Measurements from ENCODE around the gene MYLK. TPM values are rescaled to one million over a fixed set of nuclear protein-coding genes. Genes with fewer than 3 reads are reported as not detected.

The MYLK gene
- total RNA-seq, 1 donor from 2014 or later, result 78.1 TPM

GRCh38 chr3:123818324-123818920, 65.7 kb downstream of the MYLK start:
- no peak for DNase-seq

DNA sequence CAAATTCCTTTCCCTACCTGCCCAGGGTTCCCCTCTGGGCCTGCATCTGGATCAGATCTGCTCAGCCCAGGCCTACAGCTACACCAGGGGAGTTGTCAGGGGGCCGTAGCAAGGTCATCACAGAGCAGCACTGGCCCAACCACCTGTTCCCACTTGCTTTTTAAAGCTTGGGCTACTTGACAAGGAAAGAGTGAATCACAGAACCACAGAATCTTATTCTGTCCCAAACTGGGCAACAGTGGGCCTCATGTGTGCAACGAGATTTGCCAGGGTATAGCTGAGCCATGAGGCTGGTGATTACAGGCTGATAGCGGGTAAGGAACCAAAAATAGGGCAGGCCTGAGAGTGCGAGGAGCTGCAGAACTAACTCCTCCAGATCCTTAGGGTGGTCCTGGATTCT, 66.7 kb downstream of the MYLK start:
- no peak for DNase-seq

- no peak for DNase-seq
These were observed 67.4 kb downstream of the MYLK start for GRCh38 chr3:123816673-123817207.

GRCh38 chr3:123815981-123816380, 68.2 kb downstream of the MYLK start:
- DNase-seq, result no peak

DNA sequence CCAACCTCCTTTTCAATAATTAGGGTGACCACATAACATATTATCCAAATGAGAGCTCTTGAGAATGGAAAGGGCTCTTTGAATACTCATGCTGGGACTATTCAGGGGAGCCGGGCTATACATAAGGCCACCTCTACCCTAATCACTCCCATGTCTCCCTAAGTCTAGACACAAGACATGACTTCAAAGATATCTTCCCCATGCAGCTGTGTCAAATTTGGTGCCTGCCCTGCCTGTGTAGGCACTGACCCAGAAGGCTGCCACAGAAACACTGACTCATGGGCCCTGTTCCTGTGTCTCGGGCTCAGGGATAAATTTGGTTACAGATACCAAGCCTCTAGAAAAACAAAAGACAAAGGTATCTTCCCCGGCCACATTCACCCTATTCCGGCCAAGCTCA, 70.3 kb downstream of the MYLK start:
- peak; percentile 33 for DNase-seq

GRCh38 chr3:123809597-123809996, 74.5 kb downstream of the MYLK start:
- DNase-seq, result peak; percentile 95

- no peak for DNase-seq
These were observed 75.3 kb downstream of the MYLK start for GRCh38 chr3:123808812-123809211.

- DNase-seq, result peak; percentile 64
These were observed 76.3 kb downstream of the MYLK start for GRCh38 chr3:123807820-123808219.

DNA sequence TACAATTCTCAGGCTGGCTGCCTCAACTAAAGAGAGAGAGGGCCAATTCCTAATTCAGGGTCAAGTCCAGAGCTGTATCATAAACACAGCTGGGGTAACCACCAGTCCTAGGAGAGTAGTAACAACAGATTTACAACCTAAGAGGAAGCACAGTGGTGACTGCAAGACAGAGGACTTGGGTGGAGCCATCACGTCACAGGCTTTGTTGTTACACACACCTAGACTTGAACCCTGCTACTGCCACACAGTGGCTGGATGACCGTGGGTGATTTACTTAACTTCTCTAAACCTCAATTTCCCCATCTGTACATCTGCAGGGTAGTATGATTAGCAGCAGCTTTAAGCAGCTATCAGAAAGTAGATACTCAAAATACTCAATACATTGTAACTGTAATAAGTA, 78.6 kb downstream of the MYLK start:
- no peak for DNase-seq

DNA sequence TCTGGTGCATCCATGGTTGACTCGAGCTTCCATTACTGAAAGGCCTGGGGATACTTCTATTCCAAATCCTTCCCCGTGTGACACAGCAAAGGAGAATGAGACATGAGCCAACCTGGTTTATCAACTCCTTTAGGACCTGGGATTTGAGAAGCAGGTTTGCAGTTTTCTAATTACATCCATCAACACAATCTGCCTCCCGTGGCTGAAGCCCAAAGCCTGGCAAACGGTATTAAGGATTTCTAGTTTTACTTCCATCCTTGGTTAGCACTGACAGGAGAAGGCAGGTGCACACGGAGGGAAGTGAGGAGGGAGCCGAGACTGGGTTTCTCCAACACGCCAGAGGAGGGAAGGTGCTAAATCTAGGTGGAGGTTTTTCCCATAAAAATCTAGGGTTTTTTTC, 79.0 kb downstream of the MYLK start:
- no peak for DNase-seq

- no peak for DNase-seq
These were observed 79.5 kb downstream of the MYLK start for GRCh38 chr3:123804676-123805075.

GRCh38 chr3:123803521-123803920, 80.6 kb downstream of the MYLK start:
- DNase-seq, result no peak

DNA sequence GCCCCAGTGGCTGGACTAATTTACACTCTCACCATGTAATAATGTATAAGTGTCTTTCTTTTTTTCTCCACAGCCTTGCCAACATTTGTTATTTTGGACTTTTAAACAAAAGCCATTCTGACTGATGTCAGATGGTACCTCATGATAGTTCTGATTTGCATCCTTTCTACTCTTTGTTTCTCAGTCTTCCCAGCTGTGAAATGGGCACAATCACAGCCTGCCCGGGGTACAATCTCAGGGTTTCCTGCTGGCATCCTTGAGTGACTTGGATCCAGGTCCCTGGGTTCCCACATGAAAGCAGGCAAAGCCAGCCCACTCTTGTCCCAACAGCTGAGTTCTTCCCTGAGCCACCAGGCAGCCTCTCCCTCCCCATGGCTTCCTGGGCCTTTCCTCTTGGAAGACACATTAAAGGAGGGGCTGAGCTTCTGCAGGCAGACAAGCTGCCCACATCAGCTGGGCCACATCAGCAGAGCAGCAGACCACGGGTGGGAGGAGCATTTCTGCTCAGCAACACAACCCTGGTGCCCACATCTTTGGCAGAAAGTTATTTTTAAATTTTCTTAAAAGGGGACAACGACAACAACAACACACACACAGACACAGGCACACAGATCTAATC, 82.0 kb downstream of the MYLK start:
- DNase-seq, result no peak

- no peak for DNase-seq
These were observed 82.7 kb downstream of the MYLK start for GRCh38 chr3:123801474-123801873.

GRCh38 chr3:123800362-123800682, 83.8 kb downstream of the MYLK start:
- no peak for DNase-seq

DNA sequence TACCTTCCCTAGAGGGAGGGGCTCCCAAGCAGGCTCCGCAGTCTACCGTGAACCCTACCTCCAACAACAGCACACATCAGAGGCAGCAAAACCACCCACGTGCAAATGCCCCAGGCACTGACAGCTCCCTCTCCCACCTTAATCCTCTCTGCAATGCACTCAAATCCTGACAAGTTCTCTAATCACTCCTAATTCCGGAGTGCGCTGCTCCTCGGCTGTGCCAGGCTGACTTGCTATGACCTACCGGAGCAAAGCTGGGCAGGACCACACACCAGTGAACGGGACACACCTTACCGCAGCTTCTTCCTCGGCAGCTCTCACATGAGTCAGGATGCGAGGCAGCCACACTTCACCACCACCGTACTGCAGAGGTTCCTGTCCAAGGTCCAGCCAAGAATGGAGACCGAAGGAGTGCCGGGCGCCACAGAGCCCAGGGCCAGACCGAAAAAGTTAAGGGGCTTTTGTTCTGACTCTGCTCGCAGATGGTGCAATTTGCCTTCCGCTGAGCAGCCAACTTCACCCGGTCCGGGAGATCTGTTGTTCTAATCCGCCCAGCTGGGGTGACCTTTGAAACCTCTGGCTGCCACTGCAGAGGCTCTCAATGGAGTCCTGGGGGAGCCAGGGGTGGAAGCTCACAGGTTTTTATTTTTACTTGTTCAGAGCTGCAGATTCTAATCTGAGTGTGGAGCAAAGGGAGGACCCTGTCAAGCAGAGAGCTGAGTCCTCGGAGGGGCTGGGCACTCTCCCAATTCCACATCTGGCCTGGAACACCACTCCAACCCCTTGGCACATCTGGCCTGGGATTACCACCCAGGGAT, 84.4 kb downstream of the MYLK start:
- peak; percentile 30 for DNase-seq

- no peak for DNase-seq
These were observed 85.6 kb downstream of the MYLK start for GRCh38 chr3:123798550-123798949.

GRCh38 chr3:123795471-123796251, 88.5 kb downstream of the MYLK start:
- no peak for DNase-seq

DNA sequence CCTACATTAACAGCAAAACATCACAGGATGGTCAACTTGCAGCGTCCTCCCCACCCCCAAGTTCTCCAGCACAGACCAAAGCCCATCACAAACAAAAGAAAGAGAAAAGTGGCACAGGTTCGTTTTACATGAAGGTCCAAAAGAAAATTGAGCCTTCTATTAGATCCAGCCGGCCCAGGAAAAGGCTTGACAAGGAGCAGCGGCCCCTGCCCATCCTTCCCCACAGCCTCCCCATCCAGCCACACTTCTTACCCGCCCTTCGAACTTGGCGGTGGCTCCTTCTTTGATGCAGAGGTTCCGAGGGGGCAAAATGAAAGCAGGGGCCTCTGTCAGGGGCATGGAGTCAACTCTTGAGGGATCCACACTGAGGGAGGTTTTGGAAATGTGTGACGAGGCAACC, 90.7 kb downstream of the MYLK start:
- DNase-seq, result no peak

DNA sequence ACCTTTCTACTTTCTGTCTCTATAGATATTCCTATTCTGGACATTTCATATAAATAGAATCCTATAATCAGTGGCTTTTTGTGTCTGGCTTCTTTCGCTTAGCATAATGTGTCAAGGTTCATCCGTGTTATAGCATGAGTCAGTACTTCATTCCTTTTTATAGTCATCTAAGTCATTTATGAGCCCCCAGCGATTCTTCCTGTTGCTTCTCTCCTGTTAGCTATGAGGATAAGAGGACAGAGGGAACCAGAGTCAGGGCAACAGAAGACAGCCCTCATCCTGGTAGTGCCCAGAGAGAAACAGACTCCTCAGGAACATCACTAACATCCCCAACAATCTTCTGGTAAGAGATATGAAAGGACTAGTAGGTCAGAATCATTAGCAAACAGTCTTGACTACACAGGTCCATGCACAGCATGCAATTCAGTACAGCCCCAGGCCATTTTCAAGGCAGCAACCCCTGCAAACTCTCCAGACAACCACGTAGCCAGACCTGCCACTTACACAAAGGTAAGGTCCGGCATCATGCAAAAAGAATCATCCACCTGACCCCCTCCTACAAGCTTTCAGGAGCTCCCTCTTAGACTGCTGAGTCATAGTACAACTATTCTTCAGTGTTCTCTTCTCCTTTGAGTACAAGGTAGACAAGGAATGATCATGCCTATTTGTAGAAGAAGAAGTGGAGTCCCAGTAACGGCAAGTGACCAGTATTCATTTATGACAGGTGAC, 91.5 kb downstream of the MYLK start:
- DNase-seq, result no peak

DNA sequence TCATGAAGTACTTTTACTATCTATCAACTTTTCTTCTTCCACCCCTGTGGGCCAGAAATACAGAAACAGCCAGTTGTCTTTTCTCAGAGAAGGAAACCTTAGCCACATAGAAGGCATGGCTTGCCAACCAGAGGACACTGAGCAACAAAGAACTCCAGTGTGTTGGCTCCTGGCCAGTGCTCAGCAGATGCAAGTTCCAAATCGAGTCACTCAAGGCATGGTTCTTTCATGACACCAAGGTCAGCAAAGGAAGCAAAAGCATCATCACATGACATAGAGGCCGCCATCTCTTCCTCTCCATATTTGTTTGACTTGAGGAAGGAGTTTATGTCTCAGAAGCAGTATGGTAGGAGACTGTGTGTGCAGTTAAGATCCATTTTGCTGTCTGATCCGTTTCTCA, 92.2 kb downstream of the MYLK start:
- peak; percentile 77 for DNase-seq

DNA sequence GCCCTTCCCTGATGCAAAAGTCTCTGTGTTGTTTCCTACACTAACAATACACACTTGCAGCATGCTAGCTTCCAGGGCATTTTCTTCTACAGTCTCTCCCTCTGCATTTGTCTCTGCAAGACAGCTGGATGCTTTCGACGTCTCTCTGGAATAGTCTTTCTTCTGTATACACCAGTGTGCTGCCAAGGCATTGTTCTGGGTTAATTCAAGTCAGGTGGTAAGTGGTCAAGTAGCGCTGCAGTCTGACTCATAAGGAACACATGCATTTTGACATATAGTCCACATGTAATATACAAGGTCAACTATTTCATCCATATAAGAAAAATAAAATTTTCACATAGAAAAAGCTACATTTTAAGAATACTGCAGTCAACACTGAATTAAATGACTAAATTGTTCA, 92.7 kb downstream of the MYLK start:
- DNase-seq, result peak; percentile 86

GRCh38 chr3:123791073-123791370, 93.1 kb downstream of the MYLK start:
- no peak for DNase-seq

Measured in dermis blood vessel endothelial cell (primary cell).